ENCODE results near the gene NEIL1.

DNA sequence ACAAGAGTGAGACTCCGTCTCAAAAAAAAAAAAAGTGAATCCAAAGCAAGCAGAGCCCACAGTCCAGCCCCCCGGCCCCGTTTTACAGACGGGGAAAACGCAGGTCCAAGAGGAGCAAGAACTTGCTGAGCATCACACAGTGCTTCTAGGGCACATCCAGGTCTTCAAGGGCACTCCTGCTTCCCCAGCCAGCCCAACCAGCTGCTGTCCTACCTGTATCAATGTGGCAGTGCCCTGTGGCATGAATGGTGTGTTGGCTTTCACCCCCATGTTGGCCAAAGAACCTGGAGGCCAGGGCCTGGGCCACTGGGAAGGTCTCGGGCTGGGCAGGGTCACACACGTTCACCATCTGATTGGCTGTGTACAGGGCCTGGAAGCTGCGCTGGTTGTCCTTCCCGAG, 16.9 kb downstream of the NEIL1 start:
- TF ChIP-seq NR3C1 (IDR thresholded peaks at IDR 0.05) (no peak), EHMT2 (IDR thresholded peaks at IDR 0.05; ENCODE audit: low read depth) (no peak), RCOR1 (IDR thresholded peaks at IDR 0.05; ENCODE audit: low read depth, low read length) (no peak), JUNB (IDR thresholded peaks at IDR 0.05) (no peak), CBX2 (IDR thresholded peaks at IDR 0.05; ENCODE audit: borderline replicate concordance, low read depth) (no peak), POLR2A (IDR thresholded peaks at IDR 0.05; ENCODE audit: low read length) (no peak), HOXA7 (CRISPR knock-in tag; IDR thresholded peaks at IDR 0.05) (no peak), MAZ (IDR thresholded peaks at IDR 0.05; ENCODE audit: borderline replicate concordance, low read depth, low read length) (no peak), CEBPB (IDR thresholded peaks at IDR 0.05) (no peak), MYC (IDR thresholded peaks at IDR 0.05; ENCODE audit: borderline replicate concordance, low read length) (no peak), EP300 (IDR thresholded peaks at IDR 0.05) (no peak)
- TF ChIP-seq, protein P1, sequence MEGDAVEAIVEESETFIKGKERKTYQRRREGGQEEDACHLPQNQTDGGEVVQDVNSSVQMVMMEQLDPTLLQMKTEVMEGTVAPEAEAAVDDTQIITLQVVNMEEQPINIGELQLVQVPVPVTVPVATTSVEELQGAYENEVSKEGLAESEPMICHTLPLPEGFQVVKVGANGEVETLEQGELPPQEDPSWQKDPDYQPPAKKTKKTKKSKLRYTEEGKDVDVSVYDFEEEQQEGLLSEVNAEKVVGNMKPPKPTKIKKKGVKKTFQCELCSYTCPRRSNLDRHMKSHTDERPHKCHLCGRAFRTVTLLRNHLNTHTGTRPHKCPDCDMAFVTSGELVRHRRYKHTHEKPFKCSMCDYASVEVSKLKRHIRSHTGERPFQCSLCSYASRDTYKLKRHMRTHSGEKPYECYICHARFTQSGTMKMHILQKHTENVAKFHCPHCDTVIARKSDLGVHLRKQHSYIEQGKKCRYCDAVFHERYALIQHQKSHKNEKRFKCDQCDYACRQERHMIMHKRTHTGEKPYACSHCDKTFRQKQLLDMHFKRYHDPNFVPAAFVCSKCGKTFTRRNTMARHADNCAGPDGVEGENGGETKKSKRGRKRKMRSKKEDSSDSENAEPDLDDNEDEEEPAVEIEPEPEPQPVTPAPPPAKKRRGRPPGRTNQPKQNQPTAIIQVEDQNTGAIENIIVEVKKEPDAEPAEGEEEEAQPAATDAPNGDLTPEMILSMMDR (IDR thresholded peaks at IDR 0.05): no peak
- TF ChIP-seq, protein P2, sequence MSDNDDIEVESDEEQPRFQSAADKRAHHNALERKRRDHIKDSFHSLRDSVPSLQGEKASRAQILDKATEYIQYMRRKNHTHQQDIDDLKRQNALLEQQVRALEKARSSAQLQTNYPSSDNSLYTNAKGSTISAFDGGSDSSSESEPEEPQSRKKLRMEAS (IDR thresholded peaks at IDR 0.05): no peak
- TF ChIP-seq, protein P3, sequence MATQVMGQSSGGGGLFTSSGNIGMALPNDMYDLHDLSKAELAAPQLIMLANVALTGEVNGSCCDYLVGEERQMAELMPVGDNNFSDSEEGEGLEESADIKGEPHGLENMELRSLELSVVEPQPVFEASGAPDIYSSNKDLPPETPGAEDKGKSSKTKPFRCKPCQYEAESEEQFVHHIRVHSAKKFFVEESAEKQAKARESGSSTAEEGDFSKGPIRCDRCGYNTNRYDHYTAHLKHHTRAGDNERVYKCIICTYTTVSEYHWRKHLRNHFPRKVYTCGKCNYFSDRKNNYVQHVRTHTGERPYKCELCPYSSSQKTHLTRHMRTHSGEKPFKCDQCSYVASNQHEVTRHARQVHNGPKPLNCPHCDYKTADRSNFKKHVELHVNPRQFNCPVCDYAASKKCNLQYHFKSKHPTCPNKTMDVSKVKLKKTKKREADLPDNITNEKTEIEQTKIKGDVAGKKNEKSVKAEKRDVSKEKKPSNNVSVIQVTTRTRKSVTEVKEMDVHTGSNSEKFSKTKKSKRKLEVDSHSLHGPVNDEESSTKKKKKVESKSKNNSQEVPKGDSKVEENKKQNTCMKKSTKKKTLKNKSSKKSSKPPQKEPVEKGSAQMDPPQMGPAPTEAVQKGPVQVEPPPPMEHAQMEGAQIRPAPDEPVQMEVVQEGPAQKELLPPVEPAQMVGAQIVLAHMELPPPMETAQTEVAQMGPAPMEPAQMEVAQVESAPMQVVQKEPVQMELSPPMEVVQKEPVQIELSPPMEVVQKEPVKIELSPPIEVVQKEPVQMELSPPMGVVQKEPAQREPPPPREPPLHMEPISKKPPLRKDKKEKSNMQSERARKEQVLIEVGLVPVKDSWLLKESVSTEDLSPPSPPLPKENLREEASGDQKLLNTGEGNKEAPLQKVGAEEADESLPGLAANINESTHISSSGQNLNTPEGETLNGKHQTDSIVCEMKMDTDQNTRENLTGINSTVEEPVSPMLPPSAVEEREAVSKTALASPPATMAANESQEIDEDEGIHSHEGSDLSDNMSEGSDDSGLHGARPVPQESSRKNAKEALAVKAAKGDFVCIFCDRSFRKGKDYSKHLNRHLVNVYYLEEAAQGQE (IDR thresholded peaks at IDR 0.05): no peak

Measured in A549 (cell line).